Panc1 (cell line): ENCODE data around the gene ARHGEF17. TPM values are rescaled to one million over a fixed set of nuclear protein-coding genes. Genes with fewer than 3 reads are reported as not detected.

Experiments used
- ATAC-seq: fragments of 200-7000 bp; cut with Tn5 transposase; 2 replicates; pipeline ENCODE4 v1.9.1; 2020; ENCODE audit warnings: mild to moderate bottlenecking, moderate library complexity
- BruUV-seq: library from RNA; stranded (reverse); fragments of 400-500 nt; replicated peaks from 2 replicates; lab custom pipeline; 2021; lab: Mats Ljungman, UMichigan
- CTCF ChIA-PET: fragments of 300-600 bp; sonication (Branson Sonifier 250); formaldehyde crosslinking; loops from one replicate; lab custom pipeline; 2022; ENCODE audit warnings: antibody characterized with exemption; lab: Charles Lee
- POLR2A ChIA-PET: fragments of 300-600 bp; sonication (Branson Sonifier 250); formaldehyde crosslinking; loops from one replicate; lab custom pipeline; 2022; ENCODE audit warnings: antibody characterized with exemption; lab: Charles Lee
- DNase-seq: peaks from one replicate; pipeline ENCODE4 v3.0.0-alpha.2; 2010; ENCODE audit warnings: low read depth, low spot score
- H3K27ac ChIP-seq: 2 replicates; pipeline ENCODE4 v1.5.1; 2011; ENCODE audit warnings: mild to moderate bottlenecking, low read length, inconsistent platforms
- H3K27me3 ChIP-seq: fragments of 200-500 bp; sonication (Bioruptor generic); 2 replicates; pipeline ENCODE4 v1.6.0; 2014; ENCODE audit warnings: low read length, inconsistent platforms; ENCODE audit not compliant: control insufficient read depth, insufficient read depth
- H3K36me3 ChIP-seq: fragments of 200-500 bp; sonication (Bioruptor generic); 2 replicates; pipeline ENCODE4 v1.5.1; 2014; ENCODE audit warnings: inconsistent platforms, mild to moderate bottlenecking, low read length, moderate library complexity; ENCODE audit not compliant: control insufficient read depth, insufficient read depth
- H3K4me1 ChIP-seq: 2 replicates; pipeline ENCODE4 v1.5.1; 2011; ENCODE audit warnings: inconsistent platforms, mild to moderate bottlenecking, low read length, moderate library complexity; ENCODE audit not compliant: control insufficient read depth, insufficient read depth
- H3K4me3 ChIP-seq, 2 experiments: 2 replicates each; pipeline ENCODE4 v1.5.1; 2011 to 2012; ENCODE audit warnings: low read depth in 2 of 2, low read length in 2 of 2, mild to moderate bottlenecking in 2 of 2, inconsistent platforms in 1 of 2, moderate library complexity in 1 of 2
- H3K9me3 ChIP-seq: fragments of 200-500 bp; sonication (Bioruptor generic); 2 replicates; pipeline ENCODE4 v1.5.1; 2014; ENCODE audit warnings: low read depth, mild to moderate bottlenecking, inconsistent platforms, low read length, moderate library complexity; ENCODE audit not compliant: control insufficient read depth, insufficient read depth
- POLR2AphosphoS5 ChIP-seq: IDR thresholded peaks from 2 replicates; pipeline ENCODE4 v1.6.1; 2012; ENCODE audit warnings: mild to moderate bottlenecking, low read depth, low read length, moderate library complexity
- REST ChIP-seq, 2 experiments: IDR thresholded peaks; 2 replicates each; pipeline ENCODE4 v1.6.1; 2011 to 2012; ENCODE audit warnings: low read depth in 2 of 2, control low read depth in 1 of 2, low read length in 1 of 2, mild to moderate bottlenecking in 1 of 2, moderate library complexity in 1 of 2; ENCODE audit not compliant: insufficient read depth in 1 of 2
- SIN3A ChIP-seq: IDR thresholded peaks from 2 replicates; pipeline ENCODE4 v1.6.1; 2012; ENCODE audit warnings: low read depth, mild to moderate bottlenecking, low read length, moderate library complexity, borderline replicate concordance; ENCODE audit not compliant: insufficient read depth
- TCF7L2 ChIP-seq: IDR thresholded peaks from 2 replicates; pipeline ENCODE4 v1.6.1; 2011; ENCODE audit warnings: mild to moderate bottlenecking, low read depth, low read length, inconsistent platforms
- in situ Hi-C: cut with HindIII; loops from 2 replicates; pipeline ENCODE4 v1.10.0; 2016; ENCODE audit warnings: low sequenced_read_pairs, low pct_unique_long_range_greater_than_20kb
- intact Hi-C: fragments of 100-400 bp; cut with micrococcal nuclease; formaldehyde crosslinking; loops from one replicate; pipeline ENCODE4 v1.10.0; 2022; ENCODE audit not compliant: unreplicated experiment
- total RNA-seq: library from RNA; stranded (reverse); gene quantifications from one replicate; pipeline ENCODE4 v1.2.1, GENCODE V29; 2021; ENCODE audit not compliant: unreplicated experiment
- TF ChIP-seq, protein P1 (sequence below): fragments of 450-650 bp; IDR thresholded peaks from 2 replicates; pipeline ENCODE4 v1.5.1; 2017; ENCODE audit warnings: mild to moderate bottlenecking

ARHGEF17 gene
- total RNA-seq, 1 experiment from 2014 or later, result 43.2 TPM

DNA sequence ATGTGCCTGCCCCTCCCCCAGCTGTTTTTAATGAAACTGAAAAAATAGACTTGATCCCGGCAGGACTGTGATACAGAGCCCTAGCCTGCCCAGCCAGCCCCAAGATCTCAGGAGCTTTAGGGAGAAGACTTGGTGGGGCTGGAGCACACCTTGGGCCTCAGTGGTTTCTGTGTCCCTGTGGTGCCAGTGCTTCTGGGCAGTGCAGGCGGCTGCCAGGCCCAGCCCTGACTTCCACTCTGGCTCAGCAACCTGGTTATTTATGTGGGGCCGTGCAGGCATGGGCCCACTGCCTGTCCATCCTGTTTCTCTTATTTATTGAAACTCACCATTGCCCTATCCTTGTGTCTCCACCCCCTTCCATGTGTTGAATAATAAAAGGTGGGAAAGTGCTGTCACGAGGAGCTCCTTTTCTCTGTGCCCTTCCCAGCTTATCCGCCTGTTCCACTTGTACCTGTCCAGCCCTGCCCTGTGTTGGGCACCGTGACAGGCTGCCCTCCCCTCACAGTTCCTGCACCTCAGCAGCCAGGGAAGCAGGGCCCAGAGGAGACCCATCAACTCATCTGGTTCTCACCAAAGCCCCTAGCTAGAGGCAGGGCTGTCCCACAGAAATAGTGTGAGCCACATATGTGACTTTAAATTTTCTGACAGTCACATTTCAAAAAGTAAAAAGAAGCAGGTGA, 88.3 kb downstream of the ARHGEF17 start:
- no peaks in the 10 kb centered on the region for H3K36me3 ChIP-seq

GRCh38 chr11:73396985-73397384, 88.9 kb downstream of the ARHGEF17 start:
- Histone ChIP-seq H3K4me1 (no peaks in the 10 kb centered on the region), H3K27me3 (no peaks in the 10 kb centered on the region), H3K9me3 (no peaks in the 10 kb centered on the region), H3K36me3 (no peaks in the 10 kb centered on the region), H3K4me3 (no peak overlapping the region), H3K27ac (no peak overlapping the region)
- intact Hi-C loops, result loop anchor here (10.0 kb wide), 1 partner anchor 92 kb away; the partner anchor contains the start of gene ARHGEF17
- DNase-seq, result no peak
- TF ChIP-seq REST (IDR thresholded peaks at IDR 0.05; ENCODE audit: insufficient read depth in 1 of 2, low read depth in 2 of 2, low read length in 1 of 2), result no peak
- no peak for TF ChIP-seq POLR2AphosphoS5
- no peak for TF ChIP-seq TCF7L2
- TF ChIP-seq, protein P1, sequence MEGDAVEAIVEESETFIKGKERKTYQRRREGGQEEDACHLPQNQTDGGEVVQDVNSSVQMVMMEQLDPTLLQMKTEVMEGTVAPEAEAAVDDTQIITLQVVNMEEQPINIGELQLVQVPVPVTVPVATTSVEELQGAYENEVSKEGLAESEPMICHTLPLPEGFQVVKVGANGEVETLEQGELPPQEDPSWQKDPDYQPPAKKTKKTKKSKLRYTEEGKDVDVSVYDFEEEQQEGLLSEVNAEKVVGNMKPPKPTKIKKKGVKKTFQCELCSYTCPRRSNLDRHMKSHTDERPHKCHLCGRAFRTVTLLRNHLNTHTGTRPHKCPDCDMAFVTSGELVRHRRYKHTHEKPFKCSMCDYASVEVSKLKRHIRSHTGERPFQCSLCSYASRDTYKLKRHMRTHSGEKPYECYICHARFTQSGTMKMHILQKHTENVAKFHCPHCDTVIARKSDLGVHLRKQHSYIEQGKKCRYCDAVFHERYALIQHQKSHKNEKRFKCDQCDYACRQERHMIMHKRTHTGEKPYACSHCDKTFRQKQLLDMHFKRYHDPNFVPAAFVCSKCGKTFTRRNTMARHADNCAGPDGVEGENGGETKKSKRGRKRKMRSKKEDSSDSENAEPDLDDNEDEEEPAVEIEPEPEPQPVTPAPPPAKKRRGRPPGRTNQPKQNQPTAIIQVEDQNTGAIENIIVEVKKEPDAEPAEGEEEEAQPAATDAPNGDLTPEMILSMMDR, result no peak
- no peak for ATAC-seq
- in situ Hi-C loops, result no loop called here
- POLR2A ChIA-PET, result interaction anchor here (0.7 kb wide), 1 partner anchor 8 kb away, joined by 4 read pairs; no protein-coding TSS in a partner anchor
- CTCF ChIA-PET, result interaction anchor here (0.7 to 1.3 kb wide), 3 partner anchors 45 to 379 kb away, joined by 3 to 9 read pairs (median 3); no protein-coding TSS in a partner anchor
- no TSS peak for BruUV-seq

More for the DNA sequence above, 88.3 kb downstream of the ARHGEF17 start:
- ChIA-PET CTCF (interaction anchor here (0.7 to 1.3 kb wide), 3 partner anchors 45 to 380 kb away, joined by 3 to 9 read pairs (median 3); no protein-coding TSS in a partner anchor), POLR2A (interaction anchor here (0.7 kb wide), 1 partner anchor 9 kb away, joined by 4 read pairs; no protein-coding TSS in a partner anchor)
- Histone ChIP-seq H3K27me3 (no peaks in the 10 kb centered on the region), H3K4me1 (no peaks in the 10 kb centered on the region), H3K4me3 (no peak overlapping the region), H3K27ac (no peak overlapping the region), H3K9me3 (no peaks in the 10 kb centered on the region)
- BruUV-seq, result no TSS peak
- no peak for TF ChIP-seq SIN3A
- no peak for TF ChIP-seq TCF7L2
- TF ChIP-seq REST (IDR thresholded peaks at IDR 0.05; ENCODE audit: insufficient read depth in 1 of 2, low read depth in 2 of 2, low read length in 1 of 2), result no peak
- TF ChIP-seq POLR2AphosphoS5, result no peak
- TF ChIP-seq, protein P1, result no peak
- no peak for ATAC-seq
- intact Hi-C loops, result loop anchor here (10.0 kb wide), 1 partner anchor 92 kb away; the partner anchor contains the start of gene ARHGEF17
- no peak for DNase-seq
- in situ Hi-C loops, result no loop called here
